HG02588 (cell line): ENCODE measurements around the gene NAALADL2.
"Not testable (repeated sequence)": the region's sequence is repeated elsewhere in the genome, so short reads cannot be mapped to it uniquely, and the experiment has no call there.

ENCODE experiments used
- ATAC-seq: cut with Tn5 transposase; IDR thresholded peaks from one replicate; pipeline ENCODE4 v1.9.1; 2021; ENCODE audit warnings: mild to moderate bottlenecking, moderate library complexity; ENCODE audit not compliant: unreplicated experiment

The NAALADL2 gene

DNA sequence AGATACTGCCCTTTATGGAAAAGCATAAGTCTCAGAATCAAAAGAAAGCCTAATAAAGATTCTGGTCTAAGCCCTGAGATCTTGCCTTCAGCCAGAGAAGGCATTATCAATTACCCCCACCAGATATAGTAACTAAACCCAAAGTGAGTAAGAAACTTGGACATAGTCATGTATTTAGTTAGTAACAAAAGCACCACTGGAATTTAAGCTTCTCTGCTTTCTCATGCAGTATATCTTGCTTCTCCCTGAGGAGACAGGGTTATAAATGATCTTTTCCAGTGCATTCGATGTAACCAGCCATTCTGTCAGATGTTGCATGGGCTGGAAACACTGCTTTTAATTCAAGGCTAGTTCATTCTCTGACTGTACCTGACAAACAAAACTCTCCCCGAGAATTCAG is 946.7 kb downstream of the NAALADL2 start:
- no peak for ATAC-seq

DNA sequence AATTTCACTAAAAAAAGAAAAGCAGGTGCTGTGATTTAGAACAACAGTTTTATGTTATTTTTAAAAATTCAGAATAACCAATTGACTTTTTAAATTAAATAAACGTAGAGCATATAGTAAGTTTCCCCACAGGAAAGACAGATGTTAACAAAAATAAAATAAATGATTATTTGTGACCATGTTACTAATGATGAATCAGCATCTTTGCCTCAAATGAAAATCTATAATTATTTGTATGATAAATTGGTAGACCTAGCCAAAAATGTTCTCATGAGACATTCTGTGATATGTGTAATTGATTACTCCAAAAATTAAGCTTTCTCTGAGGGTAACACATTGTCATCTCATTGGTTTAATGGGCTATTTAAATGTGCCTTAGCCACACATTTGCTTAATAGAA is 948.0 kb downstream of the NAALADL2 start:
- ATAC-seq: no peak

DNA sequence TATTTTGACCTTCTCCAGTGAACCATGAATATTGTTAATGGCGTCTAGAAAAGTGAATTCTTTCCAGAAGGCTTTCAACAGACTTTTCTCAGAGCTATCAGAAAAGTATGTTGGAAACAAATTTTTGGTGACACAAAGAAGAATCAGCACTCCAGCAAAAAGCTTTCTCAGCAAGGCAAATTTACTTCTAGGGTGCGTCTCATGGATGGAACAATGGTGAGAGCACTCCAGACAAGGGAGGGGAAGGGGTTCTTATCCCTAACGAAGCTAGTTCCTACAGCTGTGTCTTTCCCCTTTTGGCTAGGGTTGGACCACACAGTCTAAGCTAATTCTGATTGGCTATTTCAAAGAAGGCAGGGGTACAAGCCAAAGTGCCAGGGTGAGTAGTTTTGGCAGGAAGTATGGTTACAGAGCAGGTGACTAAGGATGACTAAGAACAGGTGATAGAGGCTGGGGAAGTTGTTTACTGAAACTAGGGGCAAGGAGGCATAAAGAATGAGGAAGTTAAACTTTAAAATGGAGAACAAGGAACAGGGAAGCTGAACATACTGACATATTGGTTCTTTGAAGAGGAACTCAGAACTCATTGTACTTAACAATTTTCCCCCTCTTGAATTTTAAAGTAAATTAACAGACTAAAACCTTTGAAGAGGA is 959.8 kb downstream of the NAALADL2 start:
- ATAC-seq: no peak

DNA sequence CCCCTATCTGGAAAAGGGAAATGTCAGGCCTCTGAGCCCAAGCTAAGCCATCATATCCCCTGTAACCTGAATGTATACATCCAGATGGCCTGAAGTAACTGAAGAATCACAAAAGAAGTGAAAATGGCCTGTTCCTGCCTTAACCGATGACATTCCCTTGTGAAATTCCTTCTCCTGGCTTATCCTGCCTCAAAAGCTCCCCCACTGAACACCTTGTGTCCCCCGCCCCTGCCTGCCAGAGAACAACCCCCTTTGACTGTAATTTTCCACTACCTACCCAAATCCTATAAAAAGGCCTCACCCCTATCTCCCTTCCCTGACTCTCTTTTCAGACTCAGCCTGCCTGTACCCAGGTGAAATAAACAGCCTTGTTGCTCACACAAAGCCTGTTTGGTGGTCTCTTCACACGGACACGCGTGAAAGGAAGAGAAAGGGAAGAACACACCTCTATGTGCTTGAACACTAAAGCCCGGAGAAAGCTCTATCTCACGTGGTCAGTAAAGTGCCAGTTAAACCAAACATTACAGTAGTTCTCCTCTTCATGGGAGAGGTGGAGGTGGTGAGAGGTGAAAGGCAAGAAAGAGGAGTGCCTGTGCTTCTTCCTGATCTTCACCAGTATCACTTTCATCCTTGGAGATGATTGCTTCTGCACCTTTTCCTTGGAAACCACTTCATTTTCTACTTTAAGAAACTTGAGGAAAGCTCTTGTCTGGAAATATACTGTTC is 963.8 kb downstream of the NAALADL2 start:
- not testable (repeated sequence) for ATAC-seq

DNA sequence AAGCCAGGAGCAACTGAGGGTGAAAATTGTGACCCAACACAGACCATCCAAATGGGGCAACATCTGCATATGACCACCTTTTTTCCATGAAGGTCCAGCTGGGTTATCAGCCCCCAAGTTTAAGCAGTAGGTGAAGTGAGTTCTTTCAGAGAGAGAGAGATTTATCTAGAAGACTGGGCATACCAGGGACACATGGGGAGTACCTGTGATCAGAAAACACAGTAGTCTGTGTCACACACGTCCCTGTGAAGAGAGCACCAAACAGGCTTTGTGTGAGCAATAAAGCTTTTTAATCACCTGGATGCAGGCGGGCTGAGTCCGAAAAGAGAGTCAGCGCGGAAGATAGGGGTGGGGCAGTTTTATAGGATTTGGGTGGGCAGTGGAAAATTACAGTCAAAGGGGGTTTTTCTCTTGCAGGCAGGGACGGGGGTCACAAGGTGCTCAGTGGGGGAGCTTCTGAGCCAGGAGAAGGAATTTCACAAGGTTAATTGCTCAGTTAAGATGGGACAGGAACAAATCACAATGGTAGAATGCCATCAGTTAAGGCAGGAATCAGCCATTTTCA is 966.0 kb downstream of the NAALADL2 start:
- ATAC-seq: not testable (repeated sequence)

DNA sequence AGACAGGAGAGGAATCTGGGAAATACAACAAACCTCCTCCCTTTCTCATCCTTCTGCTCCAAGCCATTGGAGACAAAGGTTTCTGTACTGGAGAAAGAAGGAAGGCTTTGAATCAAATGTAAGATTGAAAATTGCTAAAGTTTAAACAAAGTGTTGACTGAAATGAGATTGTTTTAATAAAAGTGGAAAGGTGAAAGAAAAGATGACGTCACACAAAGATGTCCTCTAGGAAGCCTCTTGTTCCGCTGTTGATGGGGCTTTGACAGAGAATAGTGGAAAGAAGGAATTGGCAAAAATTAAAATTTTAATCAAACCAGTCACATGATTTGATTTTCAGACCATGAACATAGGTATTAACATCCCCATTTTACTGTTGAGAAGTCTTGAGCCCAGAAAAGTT is 967.6 kb downstream of the NAALADL2 start:
- no peak for ATAC-seq

DNA sequence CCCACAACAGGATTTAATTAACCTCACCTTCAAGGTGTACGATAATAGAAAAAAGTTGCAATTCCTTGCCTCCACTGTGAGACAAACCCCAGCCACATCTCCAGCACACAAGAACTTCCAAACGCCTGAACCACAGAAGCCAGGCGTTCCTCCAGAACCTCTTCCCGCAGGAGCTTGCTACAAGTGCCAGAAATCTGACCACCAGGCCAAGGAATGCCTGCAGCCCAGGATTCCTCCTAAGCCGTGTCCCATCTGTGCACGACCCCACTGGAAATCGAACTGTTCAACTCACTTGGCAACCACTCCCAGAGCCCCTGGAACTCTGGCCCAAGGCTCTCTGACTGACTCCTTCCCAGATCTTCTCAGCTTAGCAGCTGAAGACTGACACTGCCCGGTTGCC is 970.7 kb downstream of the NAALADL2 start:
- not testable (repeated sequence) for ATAC-seq

DNA sequence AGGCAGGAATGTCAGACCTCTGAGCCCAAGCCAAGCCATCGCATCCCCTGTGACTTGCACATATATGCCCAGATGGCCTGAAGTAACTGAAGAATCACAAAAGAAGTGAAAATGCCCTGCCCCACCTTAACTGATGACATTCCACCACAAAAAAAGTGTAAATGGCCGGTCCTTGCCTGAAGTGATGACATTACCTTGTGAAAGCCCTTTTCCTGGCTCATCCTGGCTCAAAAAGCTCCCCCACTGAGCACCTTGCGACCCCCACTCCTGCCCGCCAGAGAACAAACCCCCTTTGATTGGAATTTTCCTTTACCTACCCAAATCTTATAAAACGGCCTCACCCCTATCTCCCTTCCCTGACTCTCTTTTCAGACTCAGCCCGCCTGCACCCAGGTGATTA is 976.6 kb downstream of the NAALADL2 start:
- ATAC-seq: not testable (repeated sequence)

DNA sequence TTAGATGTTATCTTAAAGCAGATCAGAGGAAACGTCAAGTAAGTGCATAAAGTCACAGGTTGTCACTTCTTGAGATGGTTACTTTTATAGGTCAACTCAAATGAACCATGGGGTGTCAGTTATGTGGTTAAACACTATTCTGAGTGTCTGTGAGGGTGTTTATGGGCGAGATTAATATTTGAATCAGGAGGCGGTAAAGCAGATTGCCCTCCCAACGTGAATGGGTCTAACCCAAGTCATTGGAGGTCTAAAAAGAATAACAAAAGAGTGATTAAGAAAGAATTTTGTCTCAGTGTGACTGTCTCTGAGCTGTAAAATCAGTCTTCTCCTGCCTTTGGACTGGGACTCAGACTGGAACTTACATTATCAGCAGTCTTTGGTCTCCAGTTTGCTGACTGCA is 977.5 kb downstream of the NAALADL2 start:
- no peak for ATAC-seq

DNA sequence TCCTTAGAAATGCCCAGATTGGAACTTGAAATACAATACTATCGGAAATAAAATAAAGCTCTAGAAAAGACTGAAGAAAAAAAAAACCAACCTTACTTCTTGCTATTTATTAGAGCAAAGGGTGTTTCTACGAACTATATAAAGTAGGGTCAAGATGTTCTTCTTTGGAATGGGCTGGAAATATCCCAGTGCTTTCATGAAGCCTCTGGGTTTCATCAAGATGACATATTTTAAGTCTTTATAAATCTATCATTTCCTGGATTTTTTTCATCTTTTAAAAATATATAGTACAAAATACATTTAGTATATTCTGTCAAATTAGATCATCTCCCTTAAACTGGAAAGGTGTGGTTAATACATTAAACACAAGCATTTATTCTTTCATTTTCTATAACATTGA is 978.8 kb downstream of the NAALADL2 start:
- ATAC-seq: no peak

DNA sequence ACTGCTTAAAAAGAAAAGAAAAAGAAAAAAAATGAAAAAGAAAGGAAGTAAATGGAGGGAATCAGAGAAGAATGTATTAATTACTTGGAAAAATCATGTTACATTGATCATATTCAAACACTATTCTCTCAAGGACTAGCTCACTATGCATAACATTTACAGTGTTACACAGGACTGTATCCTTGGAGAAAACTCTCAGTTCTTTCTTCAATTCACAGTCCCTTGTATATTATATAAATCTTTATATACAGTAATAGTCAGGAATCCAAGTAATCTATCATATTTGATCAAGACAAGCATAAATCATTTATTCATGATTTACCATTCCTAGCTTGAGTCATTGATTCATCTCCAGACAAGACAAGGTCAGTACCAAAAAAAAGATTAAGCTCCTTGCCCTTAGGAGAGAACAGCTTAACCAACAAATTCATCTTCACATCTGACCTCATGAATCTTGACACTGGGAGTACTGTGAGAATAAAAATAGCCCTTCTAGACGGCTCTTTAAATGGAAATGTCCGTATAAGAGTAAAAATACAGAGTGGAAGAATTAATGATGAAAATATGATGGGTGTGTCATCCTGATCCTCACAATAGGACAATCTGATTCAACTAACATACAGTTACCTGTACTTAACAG is 980.4 kb downstream of the NAALADL2 start:
- ATAC-seq: no peak

DNA sequence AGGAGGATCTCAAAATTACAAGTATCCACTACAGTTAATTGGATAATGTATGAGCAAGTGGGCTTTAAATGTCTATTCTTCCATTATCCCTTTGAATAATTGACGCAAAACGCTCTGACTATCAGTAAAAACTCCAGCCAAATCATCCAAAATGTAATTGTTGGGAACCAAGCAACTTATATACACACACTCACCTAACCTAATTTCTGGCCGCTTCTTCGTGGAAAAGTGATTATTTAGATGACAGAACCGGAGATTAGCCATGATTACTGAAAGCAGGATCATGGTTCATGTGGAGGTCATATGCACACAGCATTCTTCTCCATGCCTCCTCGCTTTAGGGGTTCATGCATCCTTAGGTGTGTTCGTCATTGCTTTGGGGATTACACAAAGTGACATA is 992.4 kb downstream of the NAALADL2 start:
- no peak for ATAC-seq

DNA sequence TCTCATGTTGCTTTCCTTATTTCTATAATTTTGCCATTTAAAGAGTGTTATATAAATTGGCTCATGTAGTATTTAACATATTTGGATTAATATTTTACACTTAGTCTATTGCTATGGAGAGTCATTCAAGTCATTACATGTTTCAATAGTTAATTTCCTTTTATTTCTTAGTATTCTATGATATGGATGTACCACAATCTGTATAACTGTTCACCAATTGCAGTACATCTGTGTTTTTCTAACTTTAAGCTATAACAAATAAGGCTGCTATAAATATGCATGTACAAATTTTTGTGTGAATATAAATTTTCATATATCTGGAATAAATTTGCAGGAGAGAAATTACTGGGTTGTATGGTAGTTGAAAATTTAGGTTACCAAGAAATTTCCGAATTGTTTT is 993.4 kb downstream of the NAALADL2 start:
- no peak for ATAC-seq

DNA sequence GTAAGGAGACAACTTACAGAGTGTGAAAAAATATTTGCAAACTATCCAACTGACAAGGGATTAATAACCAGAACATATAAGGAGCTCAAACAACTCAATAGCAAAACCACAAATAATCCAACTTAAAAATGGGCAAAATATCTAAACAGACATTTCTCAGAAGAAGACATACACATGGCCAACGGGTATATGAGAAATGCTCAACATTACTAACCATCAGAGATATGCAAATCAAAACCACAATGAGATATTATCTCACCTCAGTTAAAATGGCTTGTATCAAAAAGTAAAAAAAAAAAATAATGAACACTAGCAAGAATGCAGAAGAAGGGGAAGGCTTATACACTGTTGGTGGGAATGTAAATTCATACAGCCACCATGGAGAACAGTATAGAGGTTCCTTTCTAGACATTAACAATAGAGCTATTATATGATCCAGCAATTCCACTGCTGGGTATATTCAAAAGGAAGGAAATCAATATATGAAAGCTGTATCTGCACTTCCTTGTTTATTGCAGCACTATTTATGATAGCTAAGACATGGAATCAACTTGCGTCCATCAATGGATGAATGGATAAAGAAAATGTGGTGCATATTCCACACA is 998.6 kb downstream of the NAALADL2 start:
- no peak for ATAC-seq
